Stimulated activated CD8-positive, alpha-beta memory T cell treated with anti-CD3 and anti-CD28 coated beads, Interleukin-7, amount 100 ng/mL, for 48 hours (primary cell): ENCODE data around the gene BLOC1S3.

Source experiments
- DNase-seq, 2 donors: peaks; one replicate each; pipeline ENCODE4 v3.0.0-alpha.2; 2020; ENCODE audit warnings: low read depth in 1 of 2; ENCODE audit errors: extremely low read depth in 1 of 2

The BLOC1S3 gene

DNA sequence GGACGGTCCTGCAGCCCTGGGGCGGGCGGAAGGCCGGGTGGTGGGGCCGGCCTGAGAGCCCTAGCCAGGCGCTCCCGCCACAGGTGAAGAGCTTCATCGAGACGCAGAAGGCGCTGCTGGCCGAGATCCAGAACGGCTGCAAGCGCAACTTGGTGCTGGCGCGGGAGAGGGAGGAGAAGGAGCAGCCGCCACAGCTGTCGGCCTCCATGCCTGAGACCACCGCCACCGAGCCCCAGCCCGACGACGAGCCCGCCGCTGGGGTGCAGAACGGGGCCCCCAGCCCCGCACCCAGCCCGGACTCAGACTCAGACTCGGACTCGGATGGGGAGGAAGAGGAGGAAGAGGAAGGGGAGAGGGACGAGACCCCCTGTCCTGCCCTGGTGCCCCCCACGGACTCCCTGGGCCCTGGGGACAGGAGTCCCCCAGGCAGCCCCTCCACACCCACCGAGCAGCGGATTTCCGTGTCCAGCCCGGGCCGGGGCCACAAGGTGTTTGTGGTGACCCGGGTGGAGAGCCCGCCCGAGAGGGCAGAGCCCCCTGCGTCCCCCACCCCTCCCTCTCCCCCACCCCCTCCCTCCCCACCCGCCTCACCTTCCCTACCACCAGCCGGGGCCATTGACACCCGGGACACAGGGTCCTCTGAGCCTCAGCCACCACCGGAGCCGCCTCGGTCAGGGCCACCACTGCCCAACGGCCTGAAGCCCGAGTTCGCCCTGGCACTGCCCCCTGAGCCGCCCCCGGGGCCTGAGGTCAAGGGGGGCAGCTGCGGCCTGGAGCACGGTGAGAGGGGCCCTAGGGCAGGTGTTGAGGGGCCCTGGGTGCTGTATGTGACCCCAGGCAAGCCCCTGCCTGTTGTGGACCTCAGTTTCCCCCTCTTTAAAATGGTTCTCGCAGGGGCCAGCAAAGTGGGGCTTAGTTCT is 33.1 kb upstream of the BLOC1S3 start:
- no peak for DNase-seq

DNA sequence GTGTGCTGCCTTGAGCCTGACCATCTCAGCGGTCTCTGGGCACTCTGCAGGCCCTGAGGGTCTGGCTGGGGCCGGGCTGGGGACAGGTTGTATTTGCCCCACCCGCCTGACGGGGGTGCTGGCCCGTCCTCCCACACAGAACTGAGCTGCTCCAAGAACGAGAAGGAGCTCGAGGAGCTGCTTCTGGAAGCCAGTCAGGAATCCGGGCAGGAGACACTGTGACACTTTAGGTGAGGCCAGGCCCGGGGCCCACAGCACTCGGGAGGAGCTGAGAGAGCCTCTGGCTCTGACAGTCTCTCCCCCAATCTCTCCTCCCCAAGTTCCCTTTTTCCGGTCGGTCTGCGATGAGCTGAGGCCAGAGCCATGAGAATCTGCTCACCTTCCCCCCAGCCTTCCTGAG is 32.3 kb upstream of the BLOC1S3 start:
- no peak for DNase-seq

GRCh38 chr19:45146741-45147205 is 31.8 kb upstream of the BLOC1S3 start:
- no peak for DNase-seq

DNA sequence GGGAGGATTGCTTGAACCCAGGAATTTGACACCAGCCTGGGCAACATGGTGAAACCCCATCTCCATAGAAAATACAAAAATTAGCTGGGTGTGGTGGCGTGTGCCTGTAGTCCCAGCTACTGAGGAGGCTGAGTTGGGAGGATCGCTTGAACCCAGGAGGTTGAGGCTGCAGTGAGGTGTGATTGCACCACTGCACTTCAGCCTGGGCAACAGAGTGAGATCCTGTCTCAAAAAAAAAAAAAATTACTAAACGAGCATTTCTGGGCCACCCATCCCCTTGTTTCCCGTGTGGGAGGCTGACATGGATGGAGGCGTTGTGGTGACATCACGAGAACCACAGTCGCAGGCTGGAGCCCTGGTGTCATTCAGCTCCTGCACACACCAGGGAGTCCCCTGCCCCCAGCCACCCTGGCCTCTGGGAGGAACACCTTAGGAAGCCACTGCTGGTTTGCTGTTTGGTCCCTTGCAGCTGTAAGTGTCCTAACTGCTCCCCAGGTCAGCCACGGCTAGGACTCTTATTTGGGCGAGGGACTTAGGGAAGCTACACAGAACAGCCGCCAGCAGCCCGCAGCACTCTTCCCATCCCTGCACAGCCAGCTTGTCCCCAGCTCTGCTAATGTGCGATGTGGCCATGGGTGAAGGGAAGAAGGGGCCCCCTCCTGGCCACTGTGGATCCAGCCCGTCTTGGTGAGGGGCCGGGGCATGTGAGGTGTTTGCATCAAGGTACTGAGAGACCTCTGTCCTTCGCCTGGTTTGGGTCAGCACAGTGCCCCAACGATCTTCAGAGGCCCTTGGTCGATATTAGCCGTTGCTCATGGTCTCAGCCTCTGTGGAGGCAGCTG is 30.5 kb upstream of the BLOC1S3 start:
- no peak for DNase-seq

GRCh38 chr19:45149129-45149528 is 29.5 kb upstream of the BLOC1S3 start:
- no peak for DNase-seq

- DNase-seq, result no peak
These were observed 28.4 kb upstream of the BLOC1S3 start for GRCh38 chr19:45150180-45150579.

DNA sequence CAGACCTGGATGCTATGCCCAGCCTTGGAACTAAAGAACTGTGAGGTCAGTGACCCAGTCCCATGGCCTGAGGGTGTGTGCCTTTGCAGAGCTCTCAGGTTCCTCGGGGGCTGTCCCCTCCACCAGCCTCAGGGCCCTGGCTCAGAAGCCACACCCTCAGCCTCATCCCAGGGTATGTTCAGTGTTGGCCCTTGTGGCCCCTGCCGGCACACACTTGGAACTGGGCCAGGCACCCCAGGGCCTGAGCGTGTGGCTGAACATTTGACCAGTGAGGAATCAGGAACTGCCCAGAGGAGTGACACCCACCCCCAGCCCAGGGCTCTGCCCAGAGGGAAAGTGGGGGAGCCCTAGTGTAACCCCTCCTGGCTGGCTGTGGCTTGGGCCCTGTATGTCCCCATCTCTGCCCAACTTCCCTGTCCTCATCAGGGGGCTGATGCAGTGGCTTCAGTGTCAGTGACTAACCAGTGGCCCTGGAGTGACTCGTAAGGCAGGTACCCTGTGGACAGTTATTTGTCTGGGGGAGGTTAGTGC is 27.8 kb upstream of the BLOC1S3 start:
- DNase-seq, result no peak

- no peak for DNase-seq
These were observed 27.3 kb upstream of the BLOC1S3 start for GRCh38 chr19:45151320-45151719.

DNA sequence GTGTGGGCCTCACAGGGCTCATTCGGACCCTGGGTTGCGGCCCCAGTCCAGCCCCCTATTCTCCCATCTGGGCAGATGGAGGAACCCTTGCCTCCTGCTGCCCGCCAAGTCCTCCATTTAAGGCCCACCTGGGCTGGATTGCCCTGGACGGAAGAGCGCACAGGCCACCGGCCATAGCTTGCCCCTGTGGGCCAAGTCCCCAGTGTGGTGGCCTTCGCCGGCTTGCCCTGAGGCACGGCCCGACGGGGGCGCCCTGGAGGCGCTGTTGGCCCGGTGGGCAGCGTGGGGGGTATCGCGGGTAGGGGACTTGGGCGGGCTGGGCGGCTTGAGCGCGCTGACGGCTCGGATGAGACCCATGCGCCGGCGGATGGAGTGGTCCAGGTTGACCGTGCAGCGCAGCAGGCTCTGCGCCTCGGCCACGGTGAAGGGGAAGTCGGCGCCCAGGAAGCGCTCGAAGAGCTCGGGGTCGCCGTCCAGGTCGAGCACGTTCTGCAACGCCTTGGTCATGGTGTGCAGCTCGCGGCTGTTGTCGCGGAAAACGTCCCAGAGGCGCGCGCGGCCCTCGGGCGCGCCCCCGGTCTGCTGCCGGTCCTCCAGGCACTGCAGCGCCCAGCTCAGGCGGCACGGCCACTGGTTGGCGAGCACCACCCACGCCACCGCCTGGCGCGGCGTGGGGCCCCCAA is 26.6 kb upstream of the BLOC1S3 start:
- no peak for DNase-seq

DNA sequence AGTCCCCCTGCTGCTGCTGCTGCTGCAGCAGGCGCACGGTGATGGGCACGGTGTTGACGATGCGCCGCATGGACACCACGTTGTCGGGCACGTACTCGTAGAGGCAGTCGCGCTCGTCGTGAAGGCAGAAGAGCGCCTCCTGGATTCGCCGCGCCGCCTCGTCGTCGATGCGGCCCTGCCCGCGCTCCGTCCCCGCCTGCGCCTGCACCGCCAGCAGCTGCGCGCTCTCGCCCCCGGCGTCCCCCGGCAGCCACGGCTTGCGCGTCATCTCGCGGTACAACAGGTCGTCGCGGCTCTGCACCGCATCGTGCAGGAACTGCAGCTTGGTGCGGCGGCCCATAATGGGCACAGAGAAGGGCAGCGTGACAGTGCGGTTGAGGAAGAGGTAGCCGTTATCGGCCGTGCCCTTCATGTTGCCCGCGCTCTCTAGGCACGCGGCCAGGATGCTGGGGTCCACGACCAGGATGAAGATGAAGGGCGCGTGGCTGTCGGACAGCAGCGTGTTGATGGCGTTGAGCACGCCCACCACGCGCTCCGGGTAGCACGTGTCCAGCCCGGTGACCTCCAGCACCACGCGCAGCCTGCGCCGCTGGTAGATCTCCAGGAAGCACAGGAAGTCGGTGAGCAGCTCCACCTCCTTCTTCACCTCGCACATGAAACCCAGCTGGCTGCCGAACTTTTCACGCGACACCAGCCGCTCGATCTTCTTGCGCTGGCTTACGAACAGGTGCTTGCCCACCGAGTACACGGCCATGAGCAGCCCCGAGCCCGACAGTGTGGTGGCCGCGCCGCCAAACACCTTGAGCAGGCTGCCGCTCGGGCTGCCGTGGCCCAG is 25.9 kb upstream of the BLOC1S3 start:
- DNase-seq, result no peak

DNA sequence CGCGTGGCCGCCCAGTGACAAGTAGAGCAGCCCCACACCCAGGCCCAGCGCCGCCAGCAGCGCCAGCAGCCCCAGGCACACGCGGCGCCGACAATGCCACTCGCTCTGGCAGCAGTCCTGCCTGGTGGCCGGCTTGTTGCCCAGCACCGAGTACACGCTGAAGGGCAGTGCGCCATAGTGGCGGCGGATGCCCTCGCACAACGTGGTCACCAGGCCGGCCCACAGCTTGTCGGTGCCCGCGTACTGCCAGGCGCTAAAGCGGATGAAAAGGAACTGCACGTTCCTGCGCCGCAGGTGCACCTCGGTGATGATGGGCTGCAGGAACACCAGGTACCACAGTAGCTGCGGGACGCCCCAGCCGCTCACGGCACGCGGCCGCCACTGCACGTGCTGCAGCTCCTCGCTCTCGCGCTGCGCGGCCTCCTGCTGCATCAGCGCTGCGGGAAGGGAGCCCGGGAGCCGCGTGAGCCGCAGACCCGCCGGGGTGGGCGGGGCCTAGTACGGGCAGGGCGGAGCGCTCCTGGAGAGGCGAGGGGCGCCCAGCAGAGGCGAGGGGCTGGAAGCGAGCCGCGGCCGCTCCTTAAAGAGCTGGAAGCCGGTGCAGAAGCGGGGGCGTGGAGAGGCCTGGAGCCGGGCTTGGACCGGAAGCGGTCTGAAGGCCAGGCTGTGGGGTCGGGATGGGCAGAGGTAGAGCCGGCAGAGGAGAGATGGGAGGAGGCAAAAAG is 25.1 kb upstream of the BLOC1S3 start:
- DNase-seq, result no peak

GRCh38 chr19:45154064-45154827 is 24.3 kb upstream of the BLOC1S3 start:
- no peak for DNase-seq

- no peak for DNase-seq
These were observed 22.5 kb upstream of the BLOC1S3 start for GRCh38 chr19:45156011-45156630.

DNA sequence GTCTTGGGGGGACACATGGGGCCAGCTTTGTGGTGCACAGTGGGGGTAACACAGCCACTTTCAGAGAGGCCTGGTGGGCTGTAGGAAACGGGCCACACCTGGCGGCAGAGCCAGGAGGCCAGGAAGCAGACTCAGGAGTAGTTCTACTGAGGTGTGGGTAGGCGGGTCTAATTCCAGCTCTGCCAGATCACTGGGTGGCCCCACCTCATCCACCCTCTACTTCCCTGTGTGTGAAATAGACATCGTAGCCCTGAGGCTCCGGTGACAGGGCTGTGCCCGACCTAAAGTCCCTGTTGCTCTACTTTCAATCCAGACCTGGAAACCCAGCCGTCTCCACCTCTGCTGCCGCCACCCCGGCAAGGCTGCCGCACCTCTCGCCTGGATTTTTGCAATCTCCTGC is 21.8 kb upstream of the BLOC1S3 start:
- no peak for DNase-seq

DNA sequence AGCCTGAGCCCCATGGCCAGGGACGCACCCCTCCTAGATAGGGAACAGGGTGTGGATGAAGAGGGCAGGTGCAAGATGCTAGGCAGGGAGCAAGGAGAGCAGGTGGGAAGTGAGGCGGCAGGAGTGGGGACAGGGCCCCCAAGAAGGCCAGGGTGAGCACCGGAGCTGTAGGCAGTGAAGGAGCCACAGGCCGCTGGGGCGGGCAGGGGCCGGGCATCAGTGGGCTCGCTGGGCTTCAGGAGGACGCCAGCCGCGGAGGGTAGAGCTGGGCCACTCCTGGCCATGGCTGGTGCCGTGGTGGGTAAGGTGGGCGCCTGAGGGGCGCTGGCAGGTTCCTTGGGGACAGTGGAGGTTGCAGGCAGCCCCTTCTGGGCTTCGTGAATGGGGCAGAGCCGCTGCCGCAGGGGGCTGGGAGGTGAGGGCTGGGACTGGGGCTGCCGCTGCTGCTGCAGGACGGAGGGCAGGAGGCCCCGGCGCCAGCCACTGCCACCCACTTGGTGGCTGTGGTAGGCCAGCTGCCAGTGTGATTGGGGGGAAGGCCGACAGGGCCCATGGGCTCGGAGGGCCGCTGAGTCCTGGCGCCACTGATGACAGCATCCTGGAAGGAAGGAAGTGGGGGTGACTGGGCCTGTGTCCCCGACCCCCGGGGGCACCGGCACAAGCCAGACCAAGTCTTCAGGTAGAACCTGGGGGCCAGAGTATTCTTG is 19.9 kb upstream of the BLOC1S3 start:
- DNase-seq, result no peak

GRCh38 chr19:45159210-45159970 is 19.2 kb upstream of the BLOC1S3 start:
- no peak for DNase-seq

- no peak for DNase-seq
These were observed 18.6 kb upstream of the BLOC1S3 start for GRCh38 chr19:45159971-45160324.
